ENCODE results near the gene NAV2.

DNA sequence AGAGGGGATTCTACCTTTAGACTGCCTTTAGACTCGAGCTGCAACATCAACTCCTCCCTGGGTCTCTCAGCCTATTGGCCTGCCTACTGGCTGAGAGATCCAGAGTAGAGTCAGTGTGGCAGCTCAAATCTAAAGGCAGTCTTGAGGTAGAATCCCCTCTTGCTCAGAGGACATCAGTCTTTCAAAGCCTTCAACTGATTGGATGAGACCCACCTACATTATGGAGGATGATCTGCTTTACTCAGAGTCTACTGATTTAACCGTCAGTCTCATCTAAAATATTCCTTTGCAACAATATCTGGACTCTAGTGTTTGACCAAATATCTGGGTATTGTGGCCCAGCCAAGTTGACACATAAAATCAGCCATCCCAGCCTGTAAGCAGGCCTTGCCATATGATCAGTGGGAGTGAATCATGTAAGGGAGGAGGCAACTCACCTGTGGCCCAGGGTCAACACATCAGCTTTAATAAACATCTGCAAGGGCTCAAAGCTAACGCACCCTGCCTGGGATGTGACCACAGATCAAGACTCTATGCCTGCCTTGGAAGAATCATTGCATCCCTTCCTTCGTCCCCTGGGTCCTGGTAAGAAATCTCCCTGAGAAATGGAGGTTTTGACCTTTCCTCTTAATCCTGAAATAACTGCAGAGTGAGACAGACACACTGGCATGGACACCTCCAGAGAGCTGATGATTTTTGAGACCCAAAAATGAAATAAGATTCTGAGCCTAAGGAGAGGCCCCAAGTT lies 249.6 kb downstream of the NAV2 start:
- no peak for TF ChIP-seq CTCF (IDR thresholded peaks at IDR 0.05 in 2 of 3, conservative IDR thresholded peaks at IDR 0.05 in 1 of 3; ENCODE audit: borderline replicate concordance in 1 of 3, insufficient read depth in 1 of 3, low read depth in 2 of 3, low read length in 2 of 3)
- no peak for TF ChIP-seq EZH2 (IDR thresholded peaks at IDR 0.05)
- TF ChIP-seq, protein P1, sequence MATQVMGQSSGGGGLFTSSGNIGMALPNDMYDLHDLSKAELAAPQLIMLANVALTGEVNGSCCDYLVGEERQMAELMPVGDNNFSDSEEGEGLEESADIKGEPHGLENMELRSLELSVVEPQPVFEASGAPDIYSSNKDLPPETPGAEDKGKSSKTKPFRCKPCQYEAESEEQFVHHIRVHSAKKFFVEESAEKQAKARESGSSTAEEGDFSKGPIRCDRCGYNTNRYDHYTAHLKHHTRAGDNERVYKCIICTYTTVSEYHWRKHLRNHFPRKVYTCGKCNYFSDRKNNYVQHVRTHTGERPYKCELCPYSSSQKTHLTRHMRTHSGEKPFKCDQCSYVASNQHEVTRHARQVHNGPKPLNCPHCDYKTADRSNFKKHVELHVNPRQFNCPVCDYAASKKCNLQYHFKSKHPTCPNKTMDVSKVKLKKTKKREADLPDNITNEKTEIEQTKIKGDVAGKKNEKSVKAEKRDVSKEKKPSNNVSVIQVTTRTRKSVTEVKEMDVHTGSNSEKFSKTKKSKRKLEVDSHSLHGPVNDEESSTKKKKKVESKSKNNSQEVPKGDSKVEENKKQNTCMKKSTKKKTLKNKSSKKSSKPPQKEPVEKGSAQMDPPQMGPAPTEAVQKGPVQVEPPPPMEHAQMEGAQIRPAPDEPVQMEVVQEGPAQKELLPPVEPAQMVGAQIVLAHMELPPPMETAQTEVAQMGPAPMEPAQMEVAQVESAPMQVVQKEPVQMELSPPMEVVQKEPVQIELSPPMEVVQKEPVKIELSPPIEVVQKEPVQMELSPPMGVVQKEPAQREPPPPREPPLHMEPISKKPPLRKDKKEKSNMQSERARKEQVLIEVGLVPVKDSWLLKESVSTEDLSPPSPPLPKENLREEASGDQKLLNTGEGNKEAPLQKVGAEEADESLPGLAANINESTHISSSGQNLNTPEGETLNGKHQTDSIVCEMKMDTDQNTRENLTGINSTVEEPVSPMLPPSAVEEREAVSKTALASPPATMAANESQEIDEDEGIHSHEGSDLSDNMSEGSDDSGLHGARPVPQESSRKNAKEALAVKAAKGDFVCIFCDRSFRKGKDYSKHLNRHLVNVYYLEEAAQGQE (IDR thresholded peaks at IDR 0.05; ENCODE audit: low read depth): no peak
- no peak for TF ChIP-seq POLR2AphosphoS5 (IDR thresholded peaks at IDR 0.05; ENCODE audit: low read depth, low read length)
- TF ChIP-seq YY1 (IDR thresholded peaks at IDR 0.05; ENCODE audit: extremely low read depth, insufficient replicate concordance, low read depth, low read length): no peak
- no peak for TF ChIP-seq ZNF274 (IDR thresholded peaks at IDR 0.05; ENCODE audit: low read depth, low read length)
- TF ChIP-seq SIN3A (IDR thresholded peaks at IDR 0.05; ENCODE audit: low read depth): no peak
- TF ChIP-seq POLR2A (IDR thresholded peaks at IDR 0.05; ENCODE audit: borderline replicate concordance, extremely low read depth, insufficient read depth, insufficient read length): no peak
- no peak for TF ChIP-seq MAX (IDR thresholded peaks at IDR 0.05)

Measured in HCT116 (cell line).